HFFc6 (cell line): ENCODE data around the gene SLC35A2. TPM values are rescaled to one million over a fixed set of nuclear protein-coding genes. Genes with fewer than 3 reads are reported as not detected.
"Not testable (repeated sequence)": the region's sequence is repeated elsewhere in the genome, so short reads cannot be mapped to it uniquely, and the experiment has no call there.

ENCODE experiments used
- DNase-seq: peaks from one replicate; pipeline ENCODE4 v3.0.0-alpha.2; 2018
- H3K27ac Mint-ChIP-seq: 2 replicates; pipeline ENCODE4 v1.8.0; 2020; ENCODE audit warnings: mild to moderate bottlenecking, mixed read lengths
- H3K27me3 Mint-ChIP-seq: 2 replicates; pipeline ENCODE4 v1.8.0; 2021; ENCODE audit warnings: mild to moderate bottlenecking, moderate library complexity, mixed read lengths; ENCODE audit not compliant: insufficient read depth
- H3K36me3 Mint-ChIP-seq: 2 replicates; pipeline ENCODE4 v1.8.0; 2021; ENCODE audit warnings: low read depth, mixed read lengths
- H3K4me1 Mint-ChIP-seq: 2 replicates; pipeline ENCODE4 v1.8.0; 2020; ENCODE audit warnings: low read depth, mixed read lengths
- H3K4me3 Mint-ChIP-seq: 2 replicates; pipeline ENCODE4 v1.8.0; 2020; ENCODE audit warnings: mild to moderate bottlenecking, moderate library complexity, mixed read lengths
- H3K9me3 Mint-ChIP-seq: 2 replicates; pipeline ENCODE4 v1.8.0; 2020; ENCODE audit warnings: mild to moderate bottlenecking, mixed read lengths
- total RNA-seq, 6 experiments: library from RNA; stranded (reverse); fragmentation: NEBNext Ultra II Directional; extraction: Animal tissue kit (Norgen Biotek cat#: 25700); gene quantifications; 2 replicates in 1 of 6; 3 replicates in 5 of 6; pipeline ENCODE4 v1.2.3, GENCODE V29; 2021
- TF ChIP-seq, protein P1 (sequence below): fragments of 200-600 bp; sonication (generic); IDR thresholded peaks from 2 replicates; pipeline ENCODE4 v1.5.0; 2021; ENCODE audit warnings: antibody characterized with exemption, mild to moderate bottlenecking

The SLC35A2 gene
- total RNA-seq, 6 experiments from 2014 or later, result 45.0 to 53.7 (median 47.0) TPM

DNA sequence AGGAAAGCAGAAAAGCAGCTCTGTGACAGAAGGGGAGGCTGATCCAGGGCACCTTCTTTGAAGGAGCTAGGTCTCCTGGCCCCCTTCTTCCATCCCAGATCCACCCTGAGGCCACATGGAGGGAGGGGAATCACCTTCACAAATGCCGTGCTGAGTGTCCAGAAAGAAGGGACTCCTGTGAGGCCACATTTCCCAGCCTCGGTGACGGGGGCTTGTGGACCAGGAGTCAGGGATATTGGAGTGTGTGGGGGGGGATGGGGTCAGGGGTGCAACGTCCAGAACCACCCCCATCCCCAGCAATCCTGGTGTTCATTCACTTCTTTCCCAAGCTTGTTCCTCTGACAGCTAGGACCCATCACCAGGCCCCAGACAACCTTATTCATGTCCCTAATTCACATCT is 18.6 kb downstream of the SLC35A2 start:
- no peaks in the 10 kb centered on the region for H3K36me3 Mint-ChIP-seq
- peaks cover 6% of the 10 kb centered on the region for H3K4me1 Mint-ChIP-seq
- H3K27me3 Mint-ChIP-seq, result peaks cover 6% of the 10 kb centered on the region
- no peak for DNase-seq
- no peak overlapping the region for H3K4me3 Mint-ChIP-seq
- TF ChIP-seq, protein P1, sequence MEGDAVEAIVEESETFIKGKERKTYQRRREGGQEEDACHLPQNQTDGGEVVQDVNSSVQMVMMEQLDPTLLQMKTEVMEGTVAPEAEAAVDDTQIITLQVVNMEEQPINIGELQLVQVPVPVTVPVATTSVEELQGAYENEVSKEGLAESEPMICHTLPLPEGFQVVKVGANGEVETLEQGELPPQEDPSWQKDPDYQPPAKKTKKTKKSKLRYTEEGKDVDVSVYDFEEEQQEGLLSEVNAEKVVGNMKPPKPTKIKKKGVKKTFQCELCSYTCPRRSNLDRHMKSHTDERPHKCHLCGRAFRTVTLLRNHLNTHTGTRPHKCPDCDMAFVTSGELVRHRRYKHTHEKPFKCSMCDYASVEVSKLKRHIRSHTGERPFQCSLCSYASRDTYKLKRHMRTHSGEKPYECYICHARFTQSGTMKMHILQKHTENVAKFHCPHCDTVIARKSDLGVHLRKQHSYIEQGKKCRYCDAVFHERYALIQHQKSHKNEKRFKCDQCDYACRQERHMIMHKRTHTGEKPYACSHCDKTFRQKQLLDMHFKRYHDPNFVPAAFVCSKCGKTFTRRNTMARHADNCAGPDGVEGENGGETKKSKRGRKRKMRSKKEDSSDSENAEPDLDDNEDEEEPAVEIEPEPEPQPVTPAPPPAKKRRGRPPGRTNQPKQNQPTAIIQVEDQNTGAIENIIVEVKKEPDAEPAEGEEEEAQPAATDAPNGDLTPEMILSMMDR, result no peak
- no peaks in the 10 kb centered on the region for H3K9me3 Mint-ChIP-seq
- no peak overlapping the region for H3K27ac Mint-ChIP-seq

DNA sequence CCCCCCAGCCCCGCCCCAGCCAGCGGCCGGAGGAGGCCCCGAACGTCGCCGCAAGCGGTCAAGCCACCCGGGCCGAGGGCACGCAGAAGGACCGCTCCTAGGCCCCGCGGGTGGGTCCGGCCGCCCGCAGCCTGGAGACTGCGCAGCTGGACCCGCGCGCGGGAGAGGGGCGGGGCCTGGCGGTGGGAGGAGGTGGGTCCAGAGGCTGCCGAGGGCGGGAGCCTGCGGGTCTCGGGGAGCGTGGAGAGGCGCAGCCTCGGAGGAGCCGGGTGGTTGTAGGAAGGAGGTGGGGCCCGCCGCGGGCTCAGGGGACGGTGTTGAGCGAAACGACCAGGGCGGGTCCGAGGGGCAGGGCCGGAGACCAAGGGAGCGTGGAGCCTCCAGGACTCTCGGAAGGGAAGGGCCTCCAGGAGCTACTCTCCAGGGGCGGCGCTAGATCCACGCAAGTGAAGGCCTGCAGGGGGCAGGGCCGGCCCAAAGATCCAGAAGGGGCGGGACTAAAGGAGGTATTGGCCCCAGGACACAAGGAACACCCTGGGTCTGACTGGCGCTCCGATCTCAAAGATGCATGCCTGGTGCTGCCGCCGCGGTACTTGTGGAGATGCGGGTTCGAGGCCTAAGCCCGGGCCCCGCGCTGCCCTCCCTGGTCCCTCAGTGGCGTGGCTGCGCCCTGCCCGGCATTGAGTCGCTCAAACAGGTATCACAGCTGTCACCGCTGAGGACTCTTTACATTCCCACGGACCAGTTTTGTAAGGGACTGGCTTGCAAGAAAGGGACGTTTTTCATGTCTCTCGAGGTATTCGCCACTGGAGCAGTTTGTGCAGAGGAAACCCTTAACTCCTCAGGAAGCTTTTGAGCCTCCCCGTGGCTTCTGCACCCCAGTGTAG is 19.8 kb downstream of the SLC35A2 start:
- Mint-ChIP-seq H3K27ac (no peak overlapping the region; the same call in 1 of the 2 replicates), H3K27me3 (peaks cover 6% of the 10 kb centered on the region), H3K4me1 (peaks cover 6% of the 10 kb centered on the region), H3K4me3 (peak overlapping the region; percentile 79), H3K9me3 (no peaks in the 10 kb centered on the region), H3K36me3 (no peaks in the 10 kb centered on the region)
- TF ChIP-seq, protein P1, result peak; percentile 69
- DNase-seq, result peak; percentile 84

DNA sequence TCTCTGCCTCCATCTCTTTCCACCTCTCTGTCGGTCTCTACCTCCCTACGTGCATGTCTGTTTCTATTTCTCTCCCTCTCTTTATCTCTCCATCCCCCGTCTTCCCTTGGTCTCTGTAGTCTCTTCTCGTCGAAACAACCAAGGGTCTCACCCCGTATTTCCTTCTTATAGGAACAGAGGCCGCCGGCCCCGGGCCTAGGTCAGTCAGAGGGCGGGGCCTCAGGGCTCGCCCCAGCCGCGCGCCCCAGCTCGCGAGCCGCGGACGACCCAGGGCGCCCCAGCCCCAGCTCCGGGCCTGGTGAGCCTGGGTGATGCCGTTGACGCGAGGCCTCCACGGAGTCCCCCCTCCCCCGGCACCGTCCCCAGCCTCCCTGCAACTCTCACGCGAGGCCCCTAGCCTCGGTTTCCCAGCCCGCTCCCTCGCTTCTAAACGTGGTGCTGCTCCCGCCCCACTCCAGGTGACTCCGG is 20.5 kb downstream of the SLC35A2 start:
- Mint-ChIP-seq H3K4me1 (peaks cover 6% of the 10 kb centered on the region), H3K4me3 (peak overlapping the region; percentile 76), H3K36me3 (no peaks in the 10 kb centered on the region), H3K9me3 (no peaks in the 10 kb centered on the region), H3K27me3 (peaks cover 6% of the 10 kb centered on the region), H3K27ac (peak overlapping the region; percentile 19)
- no peak for DNase-seq
- TF ChIP-seq, protein P1, result no peak

DNA sequence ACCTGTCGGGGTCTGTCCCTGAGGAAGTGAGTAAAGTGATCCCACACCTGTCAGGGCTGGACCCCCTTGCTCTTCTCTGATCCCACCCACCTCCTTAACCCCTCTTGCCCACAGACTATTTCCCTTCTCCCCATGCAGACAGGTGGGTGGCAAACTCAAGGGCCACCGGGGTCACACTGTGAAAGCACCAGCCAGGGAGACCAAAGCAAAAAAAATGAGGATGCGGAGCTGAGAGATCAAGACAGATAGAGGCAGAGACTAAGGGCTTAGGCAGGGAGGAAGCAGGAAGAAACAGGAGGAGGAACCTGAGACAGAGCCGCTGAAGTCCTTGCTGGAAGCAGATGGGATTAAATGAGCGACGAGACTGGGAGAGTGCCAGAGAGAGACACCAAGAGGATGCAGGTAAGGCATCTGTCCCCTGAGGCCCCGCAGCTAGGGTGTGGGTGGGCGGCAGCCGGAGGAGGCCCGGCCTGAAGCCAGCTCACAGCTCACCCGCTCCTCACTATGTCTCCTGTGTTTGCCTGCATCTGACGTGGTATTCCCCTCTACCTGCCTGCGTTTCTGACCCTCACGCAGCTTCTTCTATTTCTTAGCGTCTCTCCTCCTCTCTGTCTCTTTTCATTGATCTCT is 21.0 kb downstream of the SLC35A2 start:
- no peak for DNase-seq
- H3K9me3 Mint-ChIP-seq, result no peaks in the 10 kb centered on the region
- H3K27me3 Mint-ChIP-seq, result peaks cover 6% of the 10 kb centered on the region
- TF ChIP-seq, protein P1, result no peak
- H3K4me3 Mint-ChIP-seq, result peak overlapping the region; percentile 76
- peak overlapping the region; percentile 19 for H3K27ac Mint-ChIP-seq
- H3K4me1 Mint-ChIP-seq, result peaks cover 6% of the 10 kb centered on the region
- no peaks in the 10 kb centered on the region for H3K36me3 Mint-ChIP-seq

DNA sequence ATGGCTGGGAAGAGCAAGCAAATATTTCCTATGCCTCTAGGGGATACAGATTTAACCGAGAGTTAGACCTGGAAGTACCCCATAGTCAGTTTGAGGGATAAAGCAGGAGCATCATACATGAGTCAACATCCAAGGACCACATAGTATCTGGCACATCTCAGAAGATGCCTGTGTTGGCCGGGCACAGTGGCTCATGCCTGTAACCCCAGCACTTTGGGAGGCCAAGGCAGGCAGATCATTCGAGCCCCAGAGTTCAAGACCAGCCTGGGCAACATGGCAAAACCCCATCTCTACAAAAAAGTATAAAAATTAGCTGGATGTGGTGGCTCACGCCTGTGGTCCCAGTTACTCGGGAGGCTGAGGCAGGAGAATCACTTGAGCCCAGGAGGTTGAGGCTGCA is 24.9 kb downstream of the SLC35A2 start:
- H3K27me3 Mint-ChIP-seq, H3K4me3 Mint-ChIP-seq, H3K9me3 Mint-ChIP-seq, DNase-seq, H3K27ac Mint-ChIP-seq, H3K4me1 Mint-ChIP-seq, H3K36me3 Mint-ChIP-seq: not testable (repeated sequence)

DNA sequence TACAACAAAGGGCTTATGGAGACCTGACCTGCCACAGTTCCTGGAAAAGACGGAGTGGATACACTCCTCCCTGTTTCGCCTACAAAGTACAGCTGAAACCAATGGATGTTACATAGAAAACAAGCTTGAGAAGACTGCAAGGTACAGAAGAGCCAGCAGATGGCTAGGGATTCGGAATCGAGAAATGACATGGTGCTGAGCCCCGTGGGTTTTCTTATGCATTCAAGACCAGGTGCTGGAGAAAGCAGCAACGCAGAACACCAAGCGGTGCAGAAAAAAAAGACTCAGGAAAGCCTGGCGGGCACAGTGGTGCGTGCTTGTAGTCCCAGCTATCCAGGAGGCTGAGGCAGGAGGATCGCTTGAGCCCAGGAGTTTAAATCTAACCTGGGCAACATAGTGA is 27.7 kb downstream of the SLC35A2 start:
- H3K9me3 Mint-ChIP-seq, result no peaks in the 10 kb centered on the region
- no peak for DNase-seq
- H3K36me3 Mint-ChIP-seq, result no peaks in the 10 kb centered on the region
- H3K27ac Mint-ChIP-seq, result no peak overlapping the region
- peaks cover 2% of the 10 kb centered on the region for H3K27me3 Mint-ChIP-seq
- TF ChIP-seq, protein P1, result no peak
- no peaks in the 10 kb centered on the region for H3K4me1 Mint-ChIP-seq
- H3K4me3 Mint-ChIP-seq, result no peak overlapping the region

DNA sequence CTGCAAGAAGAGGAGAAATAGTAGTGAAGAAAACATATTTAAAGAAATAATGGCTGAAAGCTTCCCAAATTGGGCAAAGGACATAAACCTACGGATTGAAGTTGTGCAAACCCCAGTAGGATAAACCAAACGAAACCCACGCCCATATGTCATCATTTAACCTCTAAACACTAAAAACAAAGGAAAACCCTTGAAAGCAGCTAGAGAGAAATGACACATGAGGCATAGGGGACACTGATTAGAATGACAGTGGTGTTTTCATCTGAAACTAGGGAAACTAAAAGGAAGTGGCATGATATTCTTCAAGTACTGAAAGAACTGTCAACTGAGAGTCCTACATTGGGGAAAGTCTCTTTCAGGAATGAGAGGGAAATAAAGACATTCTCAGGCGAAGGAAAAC is 34.5 kb downstream of the SLC35A2 start:
- H3K4me1 Mint-ChIP-seq, H3K36me3 Mint-ChIP-seq, DNase-seq, H3K4me3 Mint-ChIP-seq, H3K9me3 Mint-ChIP-seq, H3K27ac Mint-ChIP-seq: not testable (repeated sequence)
- H3K27me3 Mint-ChIP-seq, result peaks cover 16% of the 10 kb centered on the region; the same call in 1 of the 2 replicates

DNA sequence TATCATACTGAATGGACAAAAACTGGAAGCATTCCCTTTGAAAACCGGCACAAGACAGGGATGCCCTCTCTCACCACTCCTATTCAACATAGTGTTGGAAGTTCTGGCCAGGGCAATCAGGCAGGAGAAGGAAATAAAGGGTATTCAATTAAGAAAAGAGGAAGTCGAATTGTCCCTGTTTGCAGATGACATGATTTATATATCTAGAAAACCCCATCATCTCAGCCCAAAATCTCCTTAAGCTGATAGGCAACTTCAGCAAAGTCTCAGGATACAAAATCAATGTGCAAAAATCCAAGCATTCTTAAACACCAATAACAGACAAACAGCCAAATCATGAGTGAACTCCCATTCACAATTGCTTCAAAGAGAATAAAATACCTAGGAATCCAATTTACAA is 39.4 kb downstream of the SLC35A2 start:
- peaks cover 11% of the 10 kb centered on the region for H3K4me1 Mint-ChIP-seq
- not testable (repeated sequence) for H3K36me3 Mint-ChIP-seq

More for the DNA sequence above, 39.4 kb downstream of the SLC35A2 start:
- H3K27ac Mint-ChIP-seq, H3K9me3 Mint-ChIP-seq, DNase-seq, H3K4me3 Mint-ChIP-seq: not testable (repeated sequence)
- H3K27me3 Mint-ChIP-seq, result peaks cover 16% of the 10 kb centered on the region
